Neural cell (in vitro differentiated cells): Measurements from ENCODE around the gene MAOB.

ENCODE experiments used
- EZH2 ChIP-seq: fragments of 200-600, 300-800 bp; shearing (Covaris generic), sonication (generic); IDR thresholded peaks from 2 replicates; pipeline ENCODE4 v1.6.1; 2014; ENCODE audit warnings: antibody characterized with exemption, low read length, borderline replicate concordance, mild to moderate bottlenecking; ENCODE audit not compliant: insufficient read depth, poor library complexity, severe bottlenecking
- POLR2AphosphoS5 ChIP-seq: IDR thresholded peaks from 2 replicates; pipeline ENCODE4 v1.6.1; 2012
- REST ChIP-seq: IDR thresholded peaks from 2 replicates; pipeline ENCODE4 v1.6.1; 2012; ENCODE audit warnings: borderline replicate concordance
- TAF1 ChIP-seq: IDR thresholded peaks from 2 replicates; pipeline ENCODE4 v1.6.1; 2012; ENCODE audit warnings: low read depth
- TF ChIP-seq, protein P1 (sequence below): fragments of 450-650 bp; IDR thresholded peaks from 2 replicates; pipeline ENCODE4 v1.5.1; 2014; ENCODE audit warnings: antibody characterized with exemption, mild to moderate bottlenecking, moderate library complexity; ENCODE audit not compliant: poor library complexity, severe bottlenecking

DNA sequence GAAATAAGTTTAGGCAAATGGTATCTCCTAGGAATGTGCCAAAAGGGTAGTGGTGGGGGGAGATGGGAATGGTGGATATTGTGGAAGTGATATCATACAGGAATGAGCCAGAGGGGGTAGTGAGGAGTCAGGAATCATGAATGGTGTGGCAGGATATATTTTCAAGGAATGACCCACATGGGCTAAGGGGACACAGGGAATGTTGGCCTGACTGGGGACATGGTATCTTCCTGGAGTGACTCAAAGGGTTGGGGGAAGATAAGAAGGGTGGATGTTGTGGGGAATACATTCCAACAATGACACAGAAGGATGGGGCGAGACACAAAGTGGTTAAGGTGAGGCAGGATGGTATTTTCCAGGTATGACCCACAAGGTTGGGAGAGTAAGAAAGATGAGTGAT lies 165.6 kb downstream of the MAOB start:
- TF ChIP-seq POLR2AphosphoS5 (no peak), EZH2 (no peak), REST (no peak), TAF1 (no peak)
- TF ChIP-seq, protein P1, sequence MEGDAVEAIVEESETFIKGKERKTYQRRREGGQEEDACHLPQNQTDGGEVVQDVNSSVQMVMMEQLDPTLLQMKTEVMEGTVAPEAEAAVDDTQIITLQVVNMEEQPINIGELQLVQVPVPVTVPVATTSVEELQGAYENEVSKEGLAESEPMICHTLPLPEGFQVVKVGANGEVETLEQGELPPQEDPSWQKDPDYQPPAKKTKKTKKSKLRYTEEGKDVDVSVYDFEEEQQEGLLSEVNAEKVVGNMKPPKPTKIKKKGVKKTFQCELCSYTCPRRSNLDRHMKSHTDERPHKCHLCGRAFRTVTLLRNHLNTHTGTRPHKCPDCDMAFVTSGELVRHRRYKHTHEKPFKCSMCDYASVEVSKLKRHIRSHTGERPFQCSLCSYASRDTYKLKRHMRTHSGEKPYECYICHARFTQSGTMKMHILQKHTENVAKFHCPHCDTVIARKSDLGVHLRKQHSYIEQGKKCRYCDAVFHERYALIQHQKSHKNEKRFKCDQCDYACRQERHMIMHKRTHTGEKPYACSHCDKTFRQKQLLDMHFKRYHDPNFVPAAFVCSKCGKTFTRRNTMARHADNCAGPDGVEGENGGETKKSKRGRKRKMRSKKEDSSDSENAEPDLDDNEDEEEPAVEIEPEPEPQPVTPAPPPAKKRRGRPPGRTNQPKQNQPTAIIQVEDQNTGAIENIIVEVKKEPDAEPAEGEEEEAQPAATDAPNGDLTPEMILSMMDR = no peak
